HepG2 (cell line): ENCODE results near the gene APOA1. TPM values are rescaled to one million over a fixed set of nuclear protein-coding genes. Genes with fewer than 3 reads are reported as not detected.

Experiments
- ARNT ChIP-seq: fragments of 450-650 bp; IDR thresholded peaks from 2 replicates; pipeline ENCODE4 v1.6.1; 2017
- ATF7 ChIP-seq, 2 experiments: fragments of 450-650 bp in 1 of 2; sonication (generic) in 1 of 2; formaldehyde crosslinking in 1 of 2; IDR thresholded peaks; 2 replicates each; pipeline versions ENCODE4 v1.4.0 to v1.6.1; 2016 to 2020; ENCODE audit warnings: antibody characterized with exemption in 1 of 2, mild to moderate bottlenecking in 1 of 2, missing genetic modification reagents in 1 of 2
- FLYWCH1 ChIP-seq: sonication (generic); formaldehyde crosslinking; IDR thresholded peaks from 2 replicates; pipeline ENCODE4 v1.8.1; 2023; ENCODE audit warnings: mild to moderate bottlenecking, missing genetic modification reagents
- MBD4 ChIP-seq: IDR thresholded peaks from 2 replicates; pipeline ENCODE4 v1.6.1; 2012; ENCODE audit warnings: low read length, inconsistent platforms, borderline replicate concordance
- MYPOP ChIP-seq: sonication (generic); formaldehyde crosslinking; IDR thresholded peaks from 2 replicates; pipeline ENCODE4 v1.8.1; 2023; ENCODE audit warnings: mild to moderate bottlenecking, moderate library complexity, missing genetic modification reagents
- PCBP1 ChIP-seq: fragments of 200-400 bp; formaldehyde crosslinking; IDR thresholded peaks from 2 replicates; pipeline ENCODE4 v1.6.1; 2017; ENCODE audit warnings: mild to moderate bottlenecking, low read depth, low read length, borderline replicate concordance
- RBM39 ChIP-seq: fragments of 200-400 bp; formaldehyde crosslinking; IDR thresholded peaks from one replicate; pipeline ENCODE4 v1.6.1; 2018; ENCODE audit warnings: antibody characterized with exemption, mild to moderate bottlenecking, low read depth, low read length; ENCODE audit not compliant: poor library complexity, severe bottlenecking
- ZBTB2 ChIP-seq: sonication (generic); formaldehyde crosslinking; IDR thresholded peaks from 2 replicates; pipeline ENCODE4 v1.8.0; 2022; ENCODE audit warnings: low read depth, missing genetic modification reagents
- ZBTB3 ChIP-seq: sonication (generic); formaldehyde crosslinking; IDR thresholded peaks from 2 replicates; pipeline ENCODE4 v1.4.0; 2020; ENCODE audit warnings: low read depth, mild to moderate bottlenecking, moderate library complexity, missing genetic modification reagents, borderline replicate concordance
- ZBTB42 ChIP-seq: sonication (generic); formaldehyde crosslinking; IDR thresholded peaks from 2 replicates; pipeline ENCODE4 v1.5.0; 2020; ENCODE audit warnings: mild to moderate bottlenecking, missing genetic modification reagents
- ZFP62 ChIP-seq: sonication (generic); formaldehyde crosslinking; IDR thresholded peaks from 2 replicates; pipeline ENCODE4 v1.4.0; 2020; ENCODE audit warnings: missing genetic modification reagents
- ZNF343 ChIP-seq: sonication (generic); formaldehyde crosslinking; IDR thresholded peaks from 2 replicates; pipeline ENCODE4 v1.4.0; 2020; ENCODE audit warnings: mild to moderate bottlenecking, missing genetic modification reagents
- ZNF530 ChIP-seq: sonication (generic); formaldehyde crosslinking; IDR thresholded peaks from 2 replicates; pipeline ENCODE4 v1.5.0; 2020; ENCODE audit warnings: low read depth, mild to moderate bottlenecking, missing genetic modification reagents
- polyA plus RNA-seq, 8 experiments: library from polyadenylated mRNA; depleted of rRNA in 3 of 8; stranded (reverse) in 7 of 8; unstranded in 1 of 8; fragments of >200 nt; fragmentation: Illumina TruSeq in 4 of 8; extraction: Trizol in 4 of 8; gene quantifications; 2 replicates each; pipeline versions ENCODE4 v1.2.1 to v1.2.3, GENCODE V29; 2011 to 2016; ENCODE audit warnings: low read depth in 4 of 8, missing spikeins in 1 of 8, mixed read lengths in 1 of 8; ENCODE audit not compliant: insufficient read depth in 1 of 8
- total RNA-seq, 5 experiments: library from RNA; depleted of rRNA; stranded (reverse); fragments of >200 nt; fragmentation: Illumina TruSeq; extraction: Trizol; gene quantifications; 2 replicates each; pipeline ENCODE4 v1.2.3, GENCODE V29; 2016; ENCODE audit warnings: low read depth in 1 of 5
- TF ChIP-seq, protein P1 (sequence below): sonication (generic); formaldehyde crosslinking; IDR thresholded peaks from 2 replicates; pipeline ENCODE4 v1.5.0; 2020; ENCODE audit warnings: mild to moderate bottlenecking, missing genetic modification reagents, borderline replicate concordance

Gene APOA1
- total and polyA plus RNA-seq, 2 of the 13 experiments (the other 11 are each of a cell fraction or from before 2014, with no cell fraction given), result 1,973 to 5,485 TPM

GRCh38 chr11:116791002-116791812 is 46.2 kb downstream of the APOA1 start (continued):
- TF ChIP-seq RBM39, result peak; percentile 23
- TF ChIP-seq, protein P1, sequence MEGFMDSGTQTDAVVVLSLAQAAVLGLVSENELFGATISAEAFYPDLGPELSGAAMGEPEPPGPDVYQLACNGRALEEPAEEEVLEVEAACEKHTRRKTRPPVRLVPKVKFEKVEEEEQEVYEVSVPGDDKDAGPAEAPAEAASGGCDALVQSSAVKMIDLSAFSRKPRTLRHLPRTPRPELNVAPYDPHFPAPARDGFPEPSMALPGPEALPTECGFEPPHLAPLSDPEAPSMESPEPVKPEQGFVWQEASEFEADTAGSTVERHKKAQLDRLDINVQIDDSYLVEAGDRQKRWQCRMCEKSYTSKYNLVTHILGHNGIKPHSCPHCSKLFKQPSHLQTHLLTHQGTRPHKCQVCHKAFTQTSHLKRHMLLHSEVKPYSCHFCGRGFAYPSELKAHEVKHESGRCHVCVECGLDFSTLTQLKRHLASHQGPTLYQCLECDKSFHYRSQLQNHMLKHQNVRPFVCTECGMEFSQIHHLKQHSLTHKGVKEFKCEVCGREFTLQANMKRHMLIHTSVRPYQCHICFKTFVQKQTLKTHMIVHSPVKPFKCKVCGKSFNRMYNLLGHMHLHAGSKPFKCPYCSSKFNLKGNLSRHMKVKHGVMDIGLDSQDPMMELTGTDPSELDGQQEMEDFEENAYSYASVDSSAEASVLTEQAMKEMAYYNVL (CRISPR knock-in tag), result peak; percentile 52; the same call in 1 of the 2 replicates
- no peak for TF ChIP-seq ZNF343 (CRISPR knock-in tag)
- no peak for TF ChIP-seq ZFP62
- TF ChIP-seq PCBP1, result 0 out of 2 replicates have a peak, but pooled peaks have one; percentile 70
- TF ChIP-seq MYPOP (CRISPR knock-in tag), result peak; percentile 40
- no peak for TF ChIP-seq ZNF530 (CRISPR knock-in tag)
- TF ChIP-seq ZBTB42 (CRISPR knock-in tag), result no peak
- TF ChIP-seq ZBTB3, result no peak
- no peak for TF ChIP-seq MBD4
- no peak for TF ChIP-seq FLYWCH1 (CRISPR knock-in tag)
- TF ChIP-seq ARNT, result no peak
- 0 out of 2 replicates have a peak, but pooled peaks have one; percentile 20 for TF ChIP-seq ZBTB2 (CRISPR knock-in tag)
- TF ChIP-seq ATF7 (IDR thresholded peaks at IDR 0.05), result no peak
- no peak; the same call in 1 of the 2 replicates for TF ChIP-seq ATF7 (CRISPR knock-in tag; IDR thresholded peaks at IDR 0.05)
